Trophoblast cell (in vitro differentiated cells and primary cell): ENCODE results near the gene SUCLG2.

ENCODE experiments used
- DNase-seq, 2 donors: peaks; one replicate each; pipeline ENCODE4 v3.0.0-alpha.2; 2016
- H2AFZ ChIP-seq: 2 replicates; pipeline ENCODE4 v1.6.1; 2013; ENCODE audit warnings: low read length, moderate library complexity, mild to moderate bottlenecking; ENCODE audit not compliant: insufficient read depth, poor library complexity
- H2AK5ac ChIP-seq: 2 replicates; pipeline ENCODE4 v1.6.1; 2013; ENCODE audit warnings: mild to moderate bottlenecking, low read length
- H2BK120ac ChIP-seq: 2 replicates; pipeline ENCODE4 v1.6.1; 2013; ENCODE audit warnings: low read length, mild to moderate bottlenecking, moderate library complexity; ENCODE audit not compliant: insufficient read depth, poor library complexity
- H2BK12ac ChIP-seq: 2 replicates; pipeline ENCODE4 v1.6.1; 2013; ENCODE audit warnings: mild to moderate bottlenecking, low read length, moderate library complexity
- H2BK5ac ChIP-seq: 2 replicates; pipeline ENCODE4 v1.6.1; 2013; ENCODE audit warnings: low read length, low read depth, moderate library complexity, mild to moderate bottlenecking; ENCODE audit not compliant: poor library complexity
- H3K14ac ChIP-seq: 2 replicates; pipeline ENCODE4 v1.6.1; 2013; ENCODE audit warnings: mild to moderate bottlenecking, low read length
- H3K18ac ChIP-seq: 2 replicates; pipeline ENCODE4 v1.6.1; 2013; ENCODE audit warnings: mild to moderate bottlenecking, low read length
- H3K23ac ChIP-seq: 2 replicates; pipeline ENCODE4 v1.6.1; 2013; ENCODE audit warnings: low read length
- H3K27ac ChIP-seq: 2 replicates; pipeline ENCODE4 v1.5.1; 2013; ENCODE audit warnings: low read depth, mild to moderate bottlenecking, inconsistent platforms, low read length, moderate library complexity
- H3K27me3 ChIP-seq: 2 replicates; pipeline ENCODE4 v1.6.1; 2013; ENCODE audit warnings: inconsistent platforms, mild to moderate bottlenecking, low read length, moderate library complexity; ENCODE audit not compliant: insufficient read depth
- H3K36me3 ChIP-seq, 2 experiments: 1 replicate in 1 of 2; 2 replicates in 1 of 2; pipeline ENCODE4 v1.6.1; 2013; ENCODE audit warnings: low read length in 2 of 2, mild to moderate bottlenecking in 2 of 2, moderate library complexity in 1 of 2; ENCODE audit not compliant: insufficient read depth in 2 of 2, control insufficient read depth in 1 of 2
- H3K4ac ChIP-seq: 2 replicates; pipeline ENCODE4 v1.6.1; 2013; ENCODE audit warnings: low read depth, mild to moderate bottlenecking, low read length, moderate library complexity
- H3K4me1 ChIP-seq, 2 experiments: 1 replicate in 1 of 2; 2 replicates in 1 of 2; pipeline ENCODE4 v1.6.1; 2013; ENCODE audit warnings: low read length in 2 of 2, mild to moderate bottlenecking in 2 of 2, moderate library complexity in 1 of 2; ENCODE audit not compliant: insufficient read depth in 2 of 2, control insufficient read depth in 1 of 2
- H3K4me2 ChIP-seq: 2 replicates; pipeline ENCODE4 v1.6.1; 2013; ENCODE audit warnings: inconsistent platforms, mild to moderate bottlenecking, low read length, moderate library complexity
- H3K4me3 ChIP-seq: 2 replicates; pipeline ENCODE4 v1.5.1; 2013; ENCODE audit warnings: mild to moderate bottlenecking, low read depth, low read length, inconsistent platforms
- H3K79me1 ChIP-seq: one replicate; pipeline ENCODE4 v1.6.1; 2013; ENCODE audit warnings: low read length
- H3K79me2 ChIP-seq: 2 replicates; pipeline ENCODE4 v1.6.1; 2013; ENCODE audit warnings: low read length, mild to moderate bottlenecking; ENCODE audit not compliant: control insufficient read depth, insufficient read depth, poor library complexity
- H3K9ac ChIP-seq: 2 replicates; pipeline ENCODE4 v1.6.1; 2013; ENCODE audit warnings: mild to moderate bottlenecking, low read length
- H3K9me3 ChIP-seq: 2 replicates; pipeline ENCODE4 v1.6.1; 2013; ENCODE audit warnings: low read depth, mild to moderate bottlenecking, control low read depth, inconsistent platforms, low read length; ENCODE audit not compliant: insufficient read depth
- H4K12ac ChIP-seq: 2 replicates; pipeline ENCODE4 v1.6.1; 2013; ENCODE audit warnings: low read depth, mild to moderate bottlenecking, low read length, moderate library complexity
- H4K8ac ChIP-seq: 2 replicates; pipeline ENCODE4 v1.6.1; 2013; ENCODE audit warnings: low read depth, mild to moderate bottlenecking, low read length, moderate library complexity
- H4K91ac ChIP-seq: one replicate; pipeline ENCODE4 v1.6.1; 2013; ENCODE audit warnings: low read depth, mild to moderate bottlenecking, low read length, moderate library complexity
- WGBS: extraction: QIAGEN DNeasy Blood & Tissue Kit; methylation state at CpG from one replicate; pipeline ENCODE4 v1.1.7; 2013; ENCODE audit warnings: missing lambda C conversion rate; ENCODE audit not compliant: insufficient read length, insufficient coverage; ENCODE audit errors: extremely low coverage; 5-methylcytosine and 5-hydroxymethylcytosine counted together

Gene SUCLG2

DNA sequence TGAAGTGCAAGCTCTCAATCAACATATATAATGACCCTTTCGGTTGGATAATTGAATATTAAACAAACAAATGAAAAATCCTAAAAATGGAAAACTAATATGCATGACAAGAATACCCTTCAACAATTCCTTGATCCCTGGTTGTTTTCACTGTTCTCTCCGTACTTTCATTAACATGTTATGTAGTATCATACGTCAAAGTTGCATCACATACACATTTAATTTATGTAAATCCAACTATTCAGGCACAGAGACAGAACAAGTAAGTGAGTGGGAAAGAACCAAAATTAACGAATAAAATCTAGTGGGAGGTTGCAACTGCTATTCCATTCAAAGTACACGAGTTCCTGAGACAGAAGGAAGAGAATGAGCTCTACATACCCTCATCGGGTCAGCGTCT lies 176.0 kb downstream of the SUCLG2 start:
- H3K4me1 ChIP-seq, result no peaks in the 10 kb centered on the region
- H2AK5ac ChIP-seq, result no peak overlapping the region
- no peak overlapping the region for H4K91ac ChIP-seq
- H2BK12ac ChIP-seq, result no peak overlapping the region
- H3K4me3 ChIP-seq, result no peak overlapping the region
- no peak overlapping the region for H4K12ac ChIP-seq
- H3K23ac ChIP-seq, result no peak overlapping the region
- H4K8ac ChIP-seq, result no peak overlapping the region
- no peak overlapping the region for H2AFZ ChIP-seq
- no peak overlapping the region for H3K4ac ChIP-seq
- H3K79me2 ChIP-seq, result no peaks in the 10 kb centered on the region
- H3K27me3 ChIP-seq, result no peaks in the 10 kb centered on the region
- whole genome bisulfite sequencing, result no CpG with 5 or more reads among the region's 7 CpGs
- H3K14ac ChIP-seq, result no peak overlapping the region
- peaks cover 3% of the 10 kb centered on the region for H3K9me3 ChIP-seq
- H3K9ac ChIP-seq, result no peak overlapping the region
- no peaks in the 10 kb centered on the region for H3K36me3 ChIP-seq
- no peak for DNase-seq
- H3K79me1 ChIP-seq, result no peaks in the 10 kb centered on the region
- no peak overlapping the region for H3K27ac ChIP-seq
- no peak overlapping the region for H3K18ac ChIP-seq
- H3K4me2 ChIP-seq, result no peak overlapping the region
- no peak overlapping the region for H2BK120ac ChIP-seq
- H2BK5ac ChIP-seq, result no peak overlapping the region

GRCh38 chr3:67474311-67474710 lies 180.1 kb downstream of the SUCLG2 start:
- H2AFZ ChIP-seq, result no peak overlapping the region
- no peak overlapping the region for H3K18ac ChIP-seq
- no peaks in the 10 kb centered on the region for H3K27me3 ChIP-seq
- H3K27ac ChIP-seq, result no peak overlapping the region
- H2BK120ac ChIP-seq, result no peak overlapping the region
- H3K4me2 ChIP-seq, result no peak overlapping the region
- H3K36me3 ChIP-seq, result no peaks in the 10 kb centered on the region
- no peak overlapping the region for H4K8ac ChIP-seq
- no peaks in the 10 kb centered on the region for H3K4me1 ChIP-seq
- H2BK12ac ChIP-seq, result no peak overlapping the region
- no peak overlapping the region for H3K14ac ChIP-seq
- H3K79me1 ChIP-seq, result no peaks in the 10 kb centered on the region
- no peak overlapping the region for H3K4me3 ChIP-seq
- WGBS, result no CpG with 5 or more reads among the region's 4 CpGs
- H3K79me2 ChIP-seq, result no peaks in the 10 kb centered on the region
- H2BK5ac ChIP-seq, result no peak overlapping the region
- H4K91ac ChIP-seq, result no peak overlapping the region
- H4K12ac ChIP-seq, result no peak overlapping the region
- H2AK5ac ChIP-seq, result no peak overlapping the region
- DNase-seq, result no peak
- H3K9ac ChIP-seq, result no peak overlapping the region
- H3K23ac ChIP-seq, result no peak overlapping the region
- H3K9me3 ChIP-seq, result peaks cover 3% of the 10 kb centered on the region
- H3K4ac ChIP-seq, result no peak overlapping the region

DNA sequence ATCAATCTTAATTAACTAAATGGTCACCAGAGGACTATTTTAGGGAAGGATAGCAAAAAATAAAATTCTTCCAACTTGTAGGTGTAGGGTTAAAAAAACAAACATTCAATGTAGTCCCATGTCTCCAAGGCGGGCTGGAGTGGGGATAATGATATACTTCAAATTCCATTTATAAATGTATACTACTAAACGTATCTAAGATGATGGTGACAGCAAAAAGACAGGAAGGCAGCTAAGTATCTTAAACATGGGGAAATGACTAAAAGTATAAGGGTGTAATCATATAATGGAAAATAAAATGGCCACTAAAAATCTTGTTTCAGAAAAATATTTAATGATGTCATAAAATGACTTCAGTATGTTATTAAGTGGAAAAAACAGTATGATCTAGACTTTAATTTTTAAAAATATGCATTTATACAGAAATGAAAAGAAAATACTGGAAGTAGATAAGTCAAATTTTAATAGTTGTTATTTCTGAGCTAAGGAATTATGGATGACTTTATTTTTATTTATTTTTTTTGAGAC lies 181.7 kb downstream of the SUCLG2 start:
- Histone ChIP-seq H3K18ac (no peak overlapping the region), H4K12ac (no peak overlapping the region), H2BK120ac (no peak overlapping the region), H3K27me3 (no peaks in the 10 kb centered on the region), H3K9me3 (peaks cover 3% of the 10 kb centered on the region), H2AFZ (no peak overlapping the region), H2BK12ac (no peak overlapping the region), H3K14ac (no peak overlapping the region), H4K91ac (no peak overlapping the region), H4K8ac (no peak overlapping the region), H3K79me1 (no peaks in the 10 kb centered on the region), H3K27ac (no peak overlapping the region), H2BK5ac (no peak overlapping the region), H3K4ac (no peak overlapping the region), H2AK5ac (no peak overlapping the region), H3K79me2 (no peaks in the 10 kb centered on the region), H3K36me3 (no peaks in the 10 kb centered on the region), H3K4me3 (no peak overlapping the region), H3K4me2 (no peak overlapping the region), H3K9ac (no peak overlapping the region), H3K23ac (no peak overlapping the region), H3K4me1 (no peaks in the 10 kb centered on the region)
- WGBS, result no CpG with 5 or more reads among the region's 2 CpGs
- no peak for DNase-seq

- Histone ChIP-seq H3K9ac (no peak overlapping the region), H2BK120ac (no peak overlapping the region), H3K27me3 (no peaks in the 10 kb centered on the region), H2BK5ac (no peak overlapping the region), H3K4me2 (no peak overlapping the region), H3K79me2 (no peaks in the 10 kb centered on the region), H3K23ac (no peak overlapping the region), H3K4me3 (no peak overlapping the region), H3K79me1 (no peaks in the 10 kb centered on the region), H4K12ac (no peak overlapping the region), H3K18ac (no peak overlapping the region), H2AFZ (no peak overlapping the region), H4K91ac (no peak overlapping the region), H2BK12ac (no peak overlapping the region), H4K8ac (no peak overlapping the region), H2AK5ac (no peak overlapping the region), H3K36me3 (no peaks in the 10 kb centered on the region), H3K27ac (no peak overlapping the region), H3K4ac (no peak overlapping the region), H3K4me1 (no peaks in the 10 kb centered on the region), H3K9me3 (no peaks in the 10 kb centered on the region), H3K14ac (no peak overlapping the region)
- no CpG with 5 or more reads among the region's 1 CpG for WGBS
- no peak for DNase-seq
Measured at GRCh38 chr3:67470207-67470606, 184.2 kb downstream of the SUCLG2 start.
